Muscle of leg (tissue), 11 donors: ENCODE data around the gene ABCA2. TPM values are rescaled to one million over a fixed set of nuclear protein-coding genes. Genes with fewer than 3 reads are reported as not detected.

Experiments used
- DNase-seq: peaks from one replicate; pipeline ENCODE4 v3.0.0; 2013
- H3K27ac ChIP-seq: one replicate; pipeline ENCODE4 v1.5.1; 2013; ENCODE audit warnings: mild to moderate bottlenecking, low read length, control low read depth
- H3K27me3 ChIP-seq: one replicate; pipeline ENCODE4 v1.6.1; 2013; ENCODE audit warnings: low read length; ENCODE audit not compliant: control insufficient read depth, insufficient read depth
- H3K36me3 ChIP-seq: one replicate; pipeline ENCODE4 v1.6.1; 2013; ENCODE audit warnings: low read length; ENCODE audit not compliant: control insufficient read depth, insufficient read depth
- H3K4me1 ChIP-seq: one replicate; pipeline ENCODE4 v1.6.1; 2013; ENCODE audit warnings: low read length; ENCODE audit not compliant: control insufficient read depth, insufficient read depth
- H3K4me3 ChIP-seq: one replicate; pipeline ENCODE4 v1.5.1; 2013; ENCODE audit warnings: low read length, control low read depth
- H3K9me3 ChIP-seq: replicated peaks from 2 replicates; pipeline ENCODE4 v1.6.1; 2013; ENCODE audit warnings: low read depth, low read length; ENCODE audit not compliant: control insufficient read depth
- WGBS: methylation state at CpG from one replicate; pipeline ENCODE4 v1.1.5; 2013; ENCODE audit warnings: missing lambda C conversion rate; ENCODE audit not compliant: insufficient coverage; 5-methylcytosine and 5-hydroxymethylcytosine counted together
- polyA plus RNA-seq, 8 donors: library from polyadenylated mRNA; unstranded; fragments of 120-200 nt; gene quantifications; one replicate each; pipeline versions ENCODE4 v1.2.1 to v1.2.3, GENCODE V29; 2013; ENCODE audit warnings: inconsistent platforms in 1 of 8, low replicate concordance in 1 of 8; ENCODE audit not compliant: insufficient read length in 8 of 8, insufficient read depth in 1 of 8
- total RNA-seq: library from RNA; stranded (reverse); fragments of 120-200 nt; gene quantifications from one replicate; pipeline ENCODE4 v1.2.4, GENCODE V29; 2013

Gene ABCA2
- total and polyA plus RNA-seq, 9 donors, result 8.3 to 24.8 (median 18.8) TPM

DNA sequence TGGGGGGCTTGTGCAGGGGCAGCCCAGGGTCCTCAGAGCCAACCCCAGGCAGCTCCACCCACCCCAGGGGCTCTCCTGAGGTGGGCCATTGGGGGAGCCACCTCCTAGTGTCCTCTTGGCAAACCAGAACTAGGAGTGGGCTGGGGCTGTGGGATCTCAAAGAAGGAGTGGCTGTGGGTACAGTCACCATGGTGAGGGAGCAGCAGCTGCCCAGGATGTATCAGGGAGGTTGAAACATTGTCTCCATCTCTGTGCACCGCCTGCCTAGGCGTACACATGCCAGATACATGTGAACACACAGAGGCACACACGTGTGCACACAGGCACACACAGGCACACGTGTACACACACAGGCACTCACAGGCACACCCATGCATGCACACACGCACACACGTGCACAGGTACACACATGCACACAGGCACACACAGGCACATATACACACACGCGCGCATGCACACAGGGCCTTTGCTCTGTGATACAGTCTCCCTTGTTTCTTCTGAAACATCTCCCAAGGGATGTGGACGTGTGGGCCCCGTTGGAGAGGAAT, 65.3 kb downstream of the ABCA2 start:
- Histone ChIP-seq H3K27ac (no peak overlapping the region), H3K27me3 (peaks cover 10% of the 10 kb centered on the region), H3K4me1 (peaks cover 36% of the 10 kb centered on the region), H3K4me3 (no peak overlapping the region), H3K36me3 (no peaks in the 10 kb centered on the region), H3K9me3 (no peaks in the 10 kb centered on the region)
- WGBS, result 84% methylated on average over 5 of the region's 11 CpGs
- DNase-seq, result no peak

GRCh38 chr9:136962163-136962562, 65.9 kb downstream of the ABCA2 start:
- Histone ChIP-seq H3K36me3 (no peaks in the 10 kb centered on the region), H3K4me3 (no peak overlapping the region), H3K27me3 (peaks cover 10% of the 10 kb centered on the region), H3K27ac (no peak overlapping the region), H3K9me3 (no peaks in the 10 kb centered on the region), H3K4me1 (peaks cover 36% of the 10 kb centered on the region)
- DNase-seq, result no peak
- WGBS, result 100% methylated on average over 2 of the region's 9 CpGs

DNA sequence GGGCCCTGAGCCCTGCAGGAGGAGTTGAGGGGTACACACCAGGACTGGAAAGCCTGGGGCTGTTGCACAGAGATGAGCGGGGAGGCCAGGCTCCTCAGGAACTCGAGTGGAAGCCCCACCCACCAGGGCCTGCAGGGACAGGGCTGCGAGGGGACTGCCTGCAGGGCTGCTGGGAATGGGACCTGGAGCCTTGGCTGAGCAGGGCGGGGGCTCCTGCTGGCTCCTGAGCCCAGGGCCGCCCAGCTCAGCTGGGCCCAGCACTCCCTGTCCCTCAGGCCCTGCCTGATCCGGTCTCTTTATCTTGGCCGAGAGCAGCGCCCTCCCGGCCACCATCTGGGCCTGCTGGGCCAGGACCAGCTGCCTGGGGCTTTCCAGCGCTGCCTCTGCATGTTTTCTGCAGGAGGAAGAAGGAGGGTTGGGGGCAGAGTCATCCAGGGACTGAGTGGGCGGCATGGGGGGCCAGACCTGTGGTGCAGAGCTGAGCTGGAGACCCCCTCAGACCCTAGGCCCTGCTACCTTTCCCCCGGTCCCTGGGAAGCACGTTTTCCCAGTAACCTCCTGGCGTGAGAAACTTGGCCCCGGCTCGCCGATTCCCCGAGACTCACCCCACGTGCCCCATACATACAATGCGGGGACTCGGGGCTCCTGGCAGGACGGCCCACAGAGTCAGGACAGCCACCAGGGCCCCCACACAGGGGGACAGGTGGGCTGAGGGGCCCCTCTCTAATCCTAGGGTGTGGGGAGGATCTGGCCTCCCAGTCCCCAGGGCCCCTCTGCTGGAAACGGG, 66.6 kb downstream of the ABCA2 start:
- Histone ChIP-seq H3K27ac (no peak overlapping the region), H3K4me3 (no peak overlapping the region), H3K9me3 (no peaks in the 10 kb centered on the region), H3K27me3 (peaks cover 10% of the 10 kb centered on the region), H3K4me1 (peaks cover 36% of the 10 kb centered on the region), H3K36me3 (no peaks in the 10 kb centered on the region)
- peak; percentile 76 for DNase-seq
- WGBS, result 46% methylated on average over 18 of the region's 23 CpGs

DNA sequence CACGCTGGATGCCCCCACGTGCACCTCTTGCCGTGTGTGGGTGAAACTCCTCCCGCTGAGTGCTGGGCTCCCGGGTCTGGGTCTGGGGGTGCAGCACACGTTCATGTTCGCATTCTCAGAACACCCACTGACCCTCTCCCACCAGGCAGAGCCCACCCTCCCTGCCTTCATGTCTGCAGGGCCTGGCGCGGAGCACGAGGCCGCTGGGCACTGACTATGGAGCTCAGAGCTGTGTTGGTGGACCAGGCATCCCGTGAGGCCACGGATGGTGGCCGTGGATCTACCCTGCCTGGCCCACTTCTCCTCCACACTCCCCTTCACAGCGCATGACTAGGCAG, 67.1 kb downstream of the ABCA2 start:
- no peaks in the 10 kb centered on the region for H3K9me3 ChIP-seq
- no peak for DNase-seq
- H3K4me1 ChIP-seq, result peaks cover 32% of the 10 kb centered on the region
- 69% methylated on average over 9 of the region's 15 CpGs for WGBS
- peaks cover 5% of the 10 kb centered on the region for H3K27me3 ChIP-seq
- no peak overlapping the region for H3K27ac ChIP-seq
- H3K4me3 ChIP-seq, result no peak overlapping the region
- no peaks in the 10 kb centered on the region for H3K36me3 ChIP-seq

DNA sequence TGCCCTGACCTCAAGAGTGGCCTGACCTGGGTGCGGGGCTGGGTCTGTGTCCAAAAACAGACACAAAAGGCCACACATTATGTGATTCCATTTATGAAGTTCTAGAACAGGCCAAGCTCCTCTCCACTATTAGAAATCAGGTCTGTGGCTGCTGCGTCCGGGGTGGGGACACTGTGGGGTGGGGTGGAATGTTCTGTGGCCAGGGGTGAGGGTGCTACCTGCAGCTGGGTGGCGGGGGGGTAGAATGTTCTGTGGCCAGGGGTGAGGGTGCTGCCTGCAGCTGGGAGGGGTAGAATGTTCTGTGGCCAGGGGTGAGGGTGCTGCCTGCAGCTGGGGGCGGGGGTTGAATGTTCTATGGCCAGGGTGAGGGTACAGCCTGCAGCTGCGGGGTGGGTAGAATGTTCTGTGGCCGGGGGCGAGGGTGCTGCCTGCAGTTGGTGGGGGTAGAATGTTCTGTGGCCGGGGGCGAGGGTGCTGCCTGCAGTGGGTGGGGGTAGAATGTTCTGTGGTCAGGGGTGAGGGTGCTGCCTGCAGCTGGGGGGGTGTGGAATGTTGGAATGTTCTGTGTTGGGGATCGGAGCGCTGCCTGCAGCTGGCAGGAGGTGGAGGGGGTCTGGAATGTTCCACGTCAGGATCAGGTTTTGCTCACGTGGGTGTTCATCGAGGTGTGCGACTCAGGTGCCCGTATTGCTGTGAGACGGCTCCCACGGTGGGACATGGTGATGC, 67.7 kb downstream of the ABCA2 start:
- no peak overlapping the region for H3K27ac ChIP-seq
- peaks cover 2% of the 10 kb centered on the region for H3K27me3 ChIP-seq
- peaks cover 28% of the 10 kb centered on the region for H3K4me1 ChIP-seq
- no peaks in the 10 kb centered on the region for H3K9me3 ChIP-seq
- WGBS, result 73% methylated on average over 10 of the region's 19 CpGs
- DNase-seq, result no peak
- H3K4me3 ChIP-seq, result no peak overlapping the region
- H3K36me3 ChIP-seq, result no peaks in the 10 kb centered on the region

GRCh38 chr9:136958898-136959850, 68.9 kb downstream of the ABCA2 start:
- WGBS, result 76% methylated on average over 20 of the region's 28 CpGs
- Histone ChIP-seq H3K36me3 (no peaks in the 10 kb centered on the region), H3K4me3 (no peak overlapping the region), H3K9me3 (no peaks in the 10 kb centered on the region), H3K4me1 (peaks cover 26% of the 10 kb centered on the region), H3K27me3 (peaks cover 2% of the 10 kb centered on the region), H3K27ac (no peak overlapping the region)
- DNase-seq, result no peak

GRCh38 chr9:136958473-136958872, 69.6 kb downstream of the ABCA2 start:
- no peak for DNase-seq
- Histone ChIP-seq H3K27me3 (peaks cover 2% of the 10 kb centered on the region), H3K4me1 (peaks cover 23% of the 10 kb centered on the region), H3K27ac (no peak overlapping the region), H3K36me3 (no peaks in the 10 kb centered on the region), H3K9me3 (no peaks in the 10 kb centered on the region), H3K4me3 (no peak overlapping the region)
- WGBS, result 87% methylated on average over 4 of the region's 7 CpGs

DNA sequence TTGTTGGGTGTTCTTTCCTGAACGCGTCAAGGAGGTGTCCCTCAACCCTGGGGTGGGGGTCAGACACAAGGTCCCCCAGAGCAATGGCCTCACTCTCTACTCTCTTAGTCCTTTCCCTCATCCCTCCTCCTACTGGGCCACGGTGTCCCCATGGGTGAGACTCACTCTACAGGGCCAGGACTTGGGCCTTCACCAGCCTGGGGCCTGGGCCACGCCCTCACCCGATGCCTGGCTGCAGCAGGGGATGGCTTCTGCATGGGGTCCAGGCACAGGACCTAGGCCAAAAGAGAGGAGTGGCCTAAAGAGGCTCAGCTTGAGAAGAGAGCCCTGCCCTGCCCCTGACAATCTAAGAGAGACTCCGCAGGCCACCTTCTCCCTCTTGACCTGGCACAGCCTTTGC, 70.1 kb downstream of the ABCA2 start:
- peaks cover 18% of the 10 kb centered on the region for H3K4me1 ChIP-seq
- H3K36me3 ChIP-seq, result no peaks in the 10 kb centered on the region
- H3K4me3 ChIP-seq, result no peak overlapping the region
- no peaks in the 10 kb centered on the region for H3K9me3 ChIP-seq
- DNase-seq, result no peak
- no peaks in the 10 kb centered on the region for H3K27me3 ChIP-seq
- WGBS, result 75% methylated on average over 3 of the region's 6 CpGs
- no peak overlapping the region for H3K27ac ChIP-seq

DNA sequence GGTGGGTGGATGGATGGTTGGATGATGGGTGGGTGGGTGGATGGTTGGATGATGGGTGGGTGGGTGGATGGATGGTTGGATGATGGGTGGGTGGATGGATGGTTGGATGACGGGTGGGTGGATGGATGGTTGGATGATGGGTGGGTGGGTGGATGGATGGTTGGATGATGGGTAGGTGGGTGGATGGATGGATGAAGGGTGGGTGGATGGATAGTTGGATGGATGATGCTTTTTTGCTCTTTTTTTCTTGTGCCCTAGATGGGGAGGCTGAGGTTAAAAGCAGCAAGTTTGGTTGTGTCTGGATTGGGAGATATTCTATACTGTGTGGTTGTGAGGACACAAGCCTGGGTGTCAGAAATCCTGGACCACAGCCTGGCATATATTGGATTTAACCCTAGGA, 70.6 kb downstream of the ABCA2 start:
- Histone ChIP-seq H3K27me3 (no peaks in the 10 kb centered on the region), H3K4me1 (peaks cover 18% of the 10 kb centered on the region), H3K36me3 (no peaks in the 10 kb centered on the region), H3K4me3 (no peak overlapping the region), H3K9me3 (no peaks in the 10 kb centered on the region), H3K27ac (no peak overlapping the region)
- 100% methylated on average over 1 of the region's 1 CpG for WGBS
- no peak for DNase-seq
